Measurements from ENCODE around the gene HDAC8. TPM values are rescaled to one million over a fixed set of nuclear protein-coding genes. Genes with fewer than 3 reads are reported as not detected.

Gene HDAC8
- total and polyA plus RNA-seq, 9 of the 15 experiments (the other 6 are each of a cell fraction or from before 2014, with no cell fraction given): 18.9 to 53.8 (median 28.7) TPM

- TF ChIP-seq REST (IDR thresholded peaks at IDR 0.05; ENCODE audit: borderline replicate concordance) (no peak), REST (CRISPR knock-in tag; IDR thresholded peaks at IDR 0.05; ENCODE audit: low read depth) (no peak), TFAP4 (CRISPR knock-in tag; IDR thresholded peaks at IDR 0.05; ENCODE audit: borderline replicate concordance) (no peak), THRA (IDR thresholded peaks at IDR 0.05) (no peak), HLTF (IDR thresholded peaks at IDR 0.05) (no peak)
Measured at GRCh38 chrX:72306851-72307645, 265.6 kb downstream of the HDAC8 start (continued).
